HEK293T (cell line): ENCODE results near the gene TMEFF2.

ENCODE experiments used
- CTCF ChIA-PET: fragments of 350-600 bp; formaldehyde crosslinking; extraction: SDS; loops from one replicate; lab custom pipeline; 2021; ENCODE audit warnings: antibody characterized with exemption, inconsistent platforms; lab: Yijun Ruan, JAX
- POLR2A ChIA-PET: fragments of 350-600 bp; formaldehyde crosslinking; extraction: SDS; loops from one replicate; lab custom pipeline; 2020; ENCODE audit warnings: antibody characterized with exemption, inconsistent platforms; lab: Yijun Ruan, JAX
- DNase-seq: peaks from one replicate; pipeline ENCODE4 v3.0.0; 2012; ENCODE audit warnings: mixed read lengths; ENCODE audit errors: extremely low spot score
- ARNT ChIP-seq: fragments of 450-650 bp; IDR thresholded peaks from 2 replicates; pipeline ENCODE4 v1.6.1; 2017; ENCODE audit warnings: mild to moderate bottlenecking
- BHLHE40 ChIP-seq: fragments of 450-650 bp; IDR thresholded peaks from 2 replicates; pipeline ENCODE4 v1.6.1; 2016; ENCODE audit warnings: mild to moderate bottlenecking, moderate library complexity, borderline replicate concordance
- CTBP1 ChIP-seq: fragments of 450-650 bp; IDR thresholded peaks from 2 replicates; pipeline ENCODE4 v1.6.1; 2016; ENCODE audit warnings: borderline replicate concordance
- ELF4 ChIP-seq: fragments of 450-650 bp; IDR thresholded peaks from 2 replicates; pipeline ENCODE4 v1.6.1; 2017; ENCODE audit warnings: antibody characterized with exemption
- FOXA1 ChIP-seq: fragments of 450-650 bp; IDR thresholded peaks from 2 replicates; pipeline ENCODE4 v1.6.1; 2016; ENCODE audit warnings: mild to moderate bottlenecking
- FOXK2 ChIP-seq: fragments of 450-650 bp; IDR thresholded peaks from 2 replicates; pipeline ENCODE4 v1.6.1; 2016; ENCODE audit warnings: mild to moderate bottlenecking
- FOXM1 ChIP-seq: fragments of 450-650 bp; IDR thresholded peaks from 2 replicates; pipeline ENCODE4 v1.6.1; 2017; ENCODE audit warnings: mild to moderate bottlenecking, borderline replicate concordance
- HDGF ChIP-seq: fragments of 450-650 bp; IDR thresholded peaks from 2 replicates; pipeline ENCODE4 v1.6.1; 2017; ENCODE audit warnings: antibody characterized with exemption, borderline replicate concordance
- L3MBTL2 ChIP-seq: fragments of 450-650 bp; conservative IDR thresholded peaks from 2 replicates; pipeline ENCODE4 v1.6.1; 2016; ENCODE audit warnings: mild to moderate bottlenecking
- LEF1 ChIP-seq: fragments of 450-650 bp; IDR thresholded peaks from 2 replicates; pipeline ENCODE4 v1.6.1; 2017; ENCODE audit warnings: mild to moderate bottlenecking, borderline replicate concordance
- NFRKB ChIP-seq: fragments of 450-650 bp; IDR thresholded peaks from 2 replicates; pipeline ENCODE4 v1.6.1; 2016; ENCODE audit warnings: mild to moderate bottlenecking, moderate library complexity
- PKNOX1 ChIP-seq: fragments of 450-650 bp; IDR thresholded peaks from 2 replicates; pipeline ENCODE4 v1.6.1; 2016
- SP1 ChIP-seq: fragments of 450-650 bp; IDR thresholded peaks from 2 replicates; pipeline ENCODE4 v1.6.1; 2017
- SUZ12 ChIP-seq: fragments of 450-650 bp; IDR thresholded peaks from 2 replicates; pipeline ENCODE4 v1.6.1; 2016; ENCODE audit warnings: mild to moderate bottlenecking
- TARDBP ChIP-seq: fragments of 450-650 bp; IDR thresholded peaks from 2 replicates; pipeline ENCODE4 v1.6.1; 2016
- ZNF384 ChIP-seq: fragments of 450-650 bp; IDR thresholded peaks from 2 replicates; pipeline ENCODE4 v1.6.1; 2016

TMEFF2 gene

GRCh38 chr2:192070099-192070498, 124.6 kb downstream of the TMEFF2 start:
- ChIA-PET POLR2A (no interaction called here), CTCF (no interaction called here)
- DNase-seq = no peak
- no peak for TF ChIP-seq ELF4
- no peak for TF ChIP-seq FOXA1

DNA sequence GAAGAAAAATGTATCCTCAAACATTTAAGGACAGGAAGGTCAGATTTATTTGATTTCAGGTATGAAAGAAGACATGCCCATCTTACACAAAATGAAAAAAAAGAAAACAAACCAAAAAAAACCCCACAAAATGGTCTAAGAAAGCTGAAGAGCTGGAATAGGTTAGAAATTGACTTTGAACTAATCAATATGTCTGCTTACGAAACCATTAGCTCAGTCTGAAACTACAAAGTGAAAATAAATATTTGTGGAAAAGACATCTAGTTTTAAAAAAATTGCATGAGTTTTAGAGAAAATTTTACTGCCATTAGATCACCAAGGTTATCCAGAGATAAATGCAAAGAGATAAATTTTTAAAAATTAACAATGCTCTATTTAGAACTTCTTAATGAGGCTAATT, 125.3 kb downstream of the TMEFF2 start:
- CTCF ChIA-PET = no interaction called here
- no peak for DNase-seq
- POLR2A ChIA-PET = no interaction called here
- TF ChIP-seq FOXK2 (no peak), L3MBTL2 (no peak), LEF1 (no peak), SP1 (no peak), SUZ12 (no peak), TARDBP (no peak), FOXM1 (no peak), ELF4 (no peak), NFRKB (no peak), CTBP1 (no peak), ZNF384 (no peak), FOXA1 (no peak), HDGF (no peak), PKNOX1 (no peak), BHLHE40 (no peak), ARNT (no peak)

GRCh38 chr2:192068966-192069365, 125.8 kb downstream of the TMEFF2 start:
- TF ChIP-seq L3MBTL2 (no peak), FOXA1 (no peak), FOXK2 (no peak), ELF4 (no peak), BHLHE40 (no peak), TARDBP (no peak), SP1 (no peak), LEF1 (no peak), HDGF (no peak), ZNF384 (no peak), FOXM1 (no peak), PKNOX1 (no peak)
- no peak for DNase-seq
- POLR2A ChIA-PET = no interaction called here
- CTCF ChIA-PET = no interaction called here

GRCh38 chr2:192067631-192068030, 127.1 kb downstream of the TMEFF2 start:
- no peak for DNase-seq
- ChIA-PET CTCF (no interaction called here), POLR2A (no interaction called here)
- no peak for TF ChIP-seq ELF4
- no peak for TF ChIP-seq LEF1
- TF ChIP-seq SUZ12 = no peak
- no peak for TF ChIP-seq PKNOX1
- no peak for TF ChIP-seq HDGF
- no peak for TF ChIP-seq ZNF384
- TF ChIP-seq FOXK2 = no peak
- no peak for TF ChIP-seq L3MBTL2
- TF ChIP-seq BHLHE40 = no peak
- TF ChIP-seq FOXA1 = no peak
- no peak for TF ChIP-seq FOXM1
- TF ChIP-seq ARNT = no peak
- no peak for TF ChIP-seq NFRKB
- no peak for TF ChIP-seq TARDBP
- TF ChIP-seq CTBP1 = no peak
- TF ChIP-seq SP1 = no peak

- POLR2A ChIA-PET = no interaction called here
- TF ChIP-seq ARNT (no peak), SP1 (no peak), CTBP1 (no peak), ELF4 (no peak), SUZ12 (no peak), HDGF (no peak), L3MBTL2 (no peak), PKNOX1 (no peak), ZNF384 (no peak)
- CTCF ChIA-PET = no interaction called here
- no peak for DNase-seq
Measured at GRCh38 chr2:192064459-192064858, 130.3 kb downstream of the TMEFF2 start.

GRCh38 chr2:192060161-192060560, 134.6 kb downstream of the TMEFF2 start:
- ChIA-PET CTCF (no interaction called here), POLR2A (no interaction called here)
- TF ChIP-seq PKNOX1 (no peak), FOXA1 (no peak), SUZ12 (no peak), SP1 (no peak), HDGF (no peak), NFRKB (no peak), BHLHE40 (no peak), ARNT (no peak), L3MBTL2 (no peak)
- no peak for DNase-seq
